Smooth muscle cell (in vitro differentiated cells): ENCODE data around the gene CSAG3. TPM values are rescaled to one million over a fixed set of nuclear protein-coding genes. Genes with fewer than 3 reads are reported as not detected.

Experiments used
- DNase-seq: peaks from one replicate; lab custom pipeline; 2025; ENCODE audit not compliant: unreplicated experiment; lab: John Stamatoyannopoulos, UW
- H2AFZ ChIP-seq: fragments of 200-600 bp; sonication (generic); 2 replicates; pipeline ENCODE4 v1.6.0; 2016; ENCODE audit warnings: antibody characterized with exemption, low read depth, mild to moderate bottlenecking
- H3F3A ChIP-seq: fragments of 200-600 bp; sonication (generic); 2 replicates; pipeline ENCODE4 v1.6.0; 2017; ENCODE audit warnings: antibody characterized with exemption, low read depth
- H3K27ac ChIP-seq: fragments of 200-600 bp; sonication (generic); 2 replicates; pipeline ENCODE4 v1.5.1; 2016; ENCODE audit warnings: low read depth, mild to moderate bottlenecking
- H3K27me3 ChIP-seq: fragments of 200-600 bp; sonication (generic); 2 replicates; pipeline ENCODE4 v1.6.1; 2016; ENCODE audit warnings: low read depth, mild to moderate bottlenecking
- H3K36me3 ChIP-seq: fragments of 200-600 bp; sonication (generic); 2 replicates; pipeline ENCODE4 v1.5.1; 2016; ENCODE audit warnings: low read depth
- H3K4me1 ChIP-seq: fragments of 200-600 bp; sonication (generic); 2 replicates; pipeline ENCODE4 v1.5.1; 2016; ENCODE audit warnings: low read depth
- H3K4me2 ChIP-seq: fragments of 200-600 bp; sonication (generic); 2 replicates; pipeline ENCODE4 v1.6.0; 2016; ENCODE audit warnings: mild to moderate bottlenecking
- H3K4me3 ChIP-seq: fragments of 200-600 bp; sonication (generic); 2 replicates; pipeline ENCODE4 v1.5.1; 2016; ENCODE audit warnings: mild to moderate bottlenecking
- H3K79me2 ChIP-seq: fragments of 200-600 bp; sonication (generic); 2 replicates; pipeline ENCODE4 v1.6.0; 2016; ENCODE audit warnings: low read depth, mild to moderate bottlenecking
- H3K9ac ChIP-seq: fragments of 200-600 bp; sonication (generic); 2 replicates; pipeline ENCODE4 v1.6.0; 2016; ENCODE audit warnings: low read depth
- H3K9me3 ChIP-seq: fragments of 200-600 bp; sonication (generic); replicated peaks from 2 replicates; pipeline ENCODE4 v1.5.1; 2016; ENCODE audit warnings: low read depth
- H4K20me1 ChIP-seq: fragments of 200-600 bp; sonication (generic); 2 replicates; pipeline ENCODE4 v1.6.0; 2016; ENCODE audit warnings: low read depth
- WGBS: methylation state at CpG from one replicate; pipeline ENCODE4 v1.1.7; 2016; ENCODE audit warnings: low lambda C conversion rate; 5-methylcytosine and 5-hydroxymethylcytosine counted together
- polyA plus RNA-seq: library from polyadenylated mRNA; unstranded; fragments of >200 nt; fragmentation: Nextera tagmentation; extraction: Ambion mirVana; gene quantifications from 2 replicates; pipeline ENCODE4 v1.2.1, GENCODE V29; 2016
- total RNA-seq: library from RNA; depleted of rRNA; stranded (reverse); fragments of >200 nt; gene quantifications from 2 replicates; pipeline ENCODE4 v1.2.3, GENCODE V29; 2014
- TF ChIP-seq, protein P1 (sequence below): fragments of 200-600 bp; sonication (generic); IDR thresholded peaks from 2 replicates; pipeline ENCODE4 v1.5.1; 2017; ENCODE audit warnings: borderline replicate concordance, mild to moderate bottlenecking, antibody characterized with exemption; ENCODE audit not compliant: insufficient read depth, poor library complexity, severe bottlenecking

Gene CSAG3
- total and polyA plus RNA-seq, 2 experiments from 2014 or later: 0.32 TPM; not detected in 1

DNA sequence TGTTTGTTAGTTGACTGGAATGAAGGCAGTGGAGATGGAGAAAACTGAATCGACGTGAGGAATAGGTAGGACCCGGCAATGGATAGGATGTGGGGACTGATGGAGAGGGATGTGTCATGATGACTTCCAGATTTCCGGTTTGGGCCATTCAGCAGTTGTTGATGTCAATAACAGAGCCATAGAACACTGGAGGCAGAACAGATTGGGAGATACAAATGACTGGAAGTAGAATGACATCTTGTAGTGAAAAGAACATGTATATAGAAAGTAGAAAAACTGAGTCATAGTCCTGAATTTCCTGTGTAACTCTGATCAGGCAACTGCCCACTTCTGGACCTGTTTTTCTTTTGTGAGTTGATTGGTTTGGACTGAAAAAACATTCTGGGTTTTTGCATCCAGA, 47.0 kb downstream of the CSAG3 start:
- H3K27ac ChIP-seq: no peak overlapping the region
- no peaks in the 10 kb centered on the region for H3K4me1 ChIP-seq
- H3K27me3 ChIP-seq: no peaks in the 10 kb centered on the region
- H3K79me2 ChIP-seq: no peaks in the 10 kb centered on the region
- DNase-seq: no peak
- no peaks in the 10 kb centered on the region for H4K20me1 ChIP-seq
- H3K9ac ChIP-seq: no peak overlapping the region
- H3K9me3 ChIP-seq: no peaks in the 10 kb centered on the region
- H3K4me2 ChIP-seq: no peak overlapping the region
- TF ChIP-seq, protein P1, sequence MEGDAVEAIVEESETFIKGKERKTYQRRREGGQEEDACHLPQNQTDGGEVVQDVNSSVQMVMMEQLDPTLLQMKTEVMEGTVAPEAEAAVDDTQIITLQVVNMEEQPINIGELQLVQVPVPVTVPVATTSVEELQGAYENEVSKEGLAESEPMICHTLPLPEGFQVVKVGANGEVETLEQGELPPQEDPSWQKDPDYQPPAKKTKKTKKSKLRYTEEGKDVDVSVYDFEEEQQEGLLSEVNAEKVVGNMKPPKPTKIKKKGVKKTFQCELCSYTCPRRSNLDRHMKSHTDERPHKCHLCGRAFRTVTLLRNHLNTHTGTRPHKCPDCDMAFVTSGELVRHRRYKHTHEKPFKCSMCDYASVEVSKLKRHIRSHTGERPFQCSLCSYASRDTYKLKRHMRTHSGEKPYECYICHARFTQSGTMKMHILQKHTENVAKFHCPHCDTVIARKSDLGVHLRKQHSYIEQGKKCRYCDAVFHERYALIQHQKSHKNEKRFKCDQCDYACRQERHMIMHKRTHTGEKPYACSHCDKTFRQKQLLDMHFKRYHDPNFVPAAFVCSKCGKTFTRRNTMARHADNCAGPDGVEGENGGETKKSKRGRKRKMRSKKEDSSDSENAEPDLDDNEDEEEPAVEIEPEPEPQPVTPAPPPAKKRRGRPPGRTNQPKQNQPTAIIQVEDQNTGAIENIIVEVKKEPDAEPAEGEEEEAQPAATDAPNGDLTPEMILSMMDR: no peak
- no peaks in the 10 kb centered on the region for H3K36me3 ChIP-seq
- H3F3A ChIP-seq: no peaks in the 10 kb centered on the region
- WGBS: 77% methylated on average over 4 of the region's 4 CpGs
- H2AFZ ChIP-seq: no peak overlapping the region
- H3K4me3 ChIP-seq: no peak overlapping the region

Other genes with a start within 250 kb of the CSAG3 start
- 2.6 and 2.7 TPM in 2 replicates for gene GABRQ, start 121.3 kb upstream of the CSAG3 start, total RNA-seq
- gene GABRQ, start 121.3 kb upstream of the CSAG3 start, polyA plus RNA-seq: 1.3 and 1.7 TPM in 2 replicates
- gene MAGEA3, start 60.4 kb upstream of the CSAG3 start, total RNA-seq: not detected in 2 replicates
- gene MAGEA3, start 60.4 kb upstream of the CSAG3 start, polyA plus RNA-seq: not detected in 2 replicates
- not detected in 2 replicates for gene CSAG2, start 49.9 kb upstream of the CSAG3 start, total RNA-seq
- not detected in 2 replicates for gene CSAG2, start 49.9 kb upstream of the CSAG3 start, polyA plus RNA-seq
- gene MAGEA2B, start 44.6 kb upstream of the CSAG3 start, total RNA-seq: not detected in 2 replicates
- 0.54 TPM in 1 of 2 replicates, not detected in the other for gene MAGEA2B, start 44.6 kb upstream of the CSAG3 start, polyA plus RNA-seq
- gene CSAG1, start 25.5 kb upstream of the CSAG3 start, total RNA-seq: not detected in 2 replicates
- not detected in 2 replicates for gene CSAG1, start 25.5 kb upstream of the CSAG3 start, polyA plus RNA-seq
- gene MAGEA12, start 25.5 kb upstream of the CSAG3 start, total RNA-seq: not detected in 2 replicates
- not detected in 2 replicates for gene MAGEA12, start 25.5 kb upstream of the CSAG3 start, polyA plus RNA-seq
- gene MAGEA2, start 5.4 kb upstream of the CSAG3 start, total RNA-seq: not detected in 2 replicates
- not detected in 2 replicates for gene MAGEA2, start 5.4 kb upstream of the CSAG3 start, polyA plus RNA-seq
- gene MAGEA6, start 10.5 kb downstream of the CSAG3 start, total RNA-seq: not detected in 2 replicates
- gene MAGEA6, start 10.5 kb downstream of the CSAG3 start, polyA plus RNA-seq: not detected in 2 replicates
- 58.3 and 62.1 TPM in 2 replicates for gene CETN2, start 71.5 kb downstream of the CSAG3 start, total RNA-seq
- 42.9 and 60.7 TPM in 2 replicates for gene CETN2, start 71.5 kb downstream of the CSAG3 start, polyA plus RNA-seq
- 20.5 and 20.9 TPM in 2 replicates for gene NSDHL, start 71.8 kb downstream of the CSAG3 start, total RNA-seq
- gene NSDHL, start 71.8 kb downstream of the CSAG3 start, polyA plus RNA-seq: 34.1 and 36.4 TPM in 2 replicates
- gene ZNF185, start 138.8 kb downstream of the CSAG3 start, total RNA-seq: 11.8 and 12.3 TPM in 2 replicates
- 7.2 and 17.5 TPM in 2 replicates for gene ZNF185, start 138.8 kb downstream of the CSAG3 start, polyA plus RNA-seq
- not detected in 2 replicates for gene PNMA5, start 234.9 kb downstream of the CSAG3 start, total RNA-seq
- gene PNMA5, start 234.9 kb downstream of the CSAG3 start, polyA plus RNA-seq: not detected in 2 replicates